Measurements from ENCODE around the gene NIPAL1.

NIPAL1 gene

DNA sequence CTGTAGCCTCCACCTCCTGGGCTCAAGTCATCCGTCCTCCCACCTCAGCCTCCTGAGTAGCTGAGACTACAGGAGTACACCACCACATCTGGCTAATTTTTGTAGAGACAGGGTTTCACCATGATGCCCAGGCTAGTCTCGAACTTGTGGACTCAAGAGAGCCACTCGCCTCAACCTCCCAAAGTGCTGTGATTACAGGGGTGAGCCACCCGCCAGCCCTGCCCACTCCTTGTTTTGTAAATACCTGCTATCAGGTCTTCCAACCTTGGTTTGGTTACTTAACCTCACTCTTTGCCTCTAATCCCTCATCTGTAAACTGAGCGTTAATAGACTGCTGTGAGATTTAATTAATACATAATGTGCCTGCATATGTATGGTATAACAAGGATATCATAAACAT lies 894 bp upstream of the NIPAL1 start:
- no peaks in the 10 kb centered on the region for H3K36me3 ChIP-seq (replicated peaks in 1 of 2; ENCODE audit: control insufficient read depth in 2 of 2, insufficient read depth in 2 of 2, low read length in 2 of 2)
- no peak overlapping the region for H2BK12ac ChIP-seq (ENCODE audit: low read length)
- no peak for DNase-seq (ENCODE audit: low spot score)
- no CpG with 5 or more reads among the region's 5 CpGs for WGBS, 2 donors (ENCODE audit: extremely low coverage in 2 of 2, insufficient read length in 2 of 2, insufficient replicate concordance in 1 of 2)
- no peak overlapping the region for H2AK5ac ChIP-seq (ENCODE audit: low read depth, low read length)
- H3K9me3 ChIP-seq (replicated peaks in 1 of 2; ENCODE audit: control insufficient read depth in 2 of 2, insufficient read depth in 1 of 2, low read depth in 1 of 2, low read length in 2 of 2) = no peaks in the 10 kb centered on the region
- H3K4me3 ChIP-seq (ENCODE audit: low read length in 2 of 2) = peak overlapping the region in 1 of 2 donors; percentile 50
- no peak overlapping the region for H3K18ac ChIP-seq (ENCODE audit: low read length)
- no peak overlapping the region for H4K91ac ChIP-seq (ENCODE audit: low read depth, low read length, poor library complexity)
- no peak overlapping the region for H3K4ac ChIP-seq (ENCODE audit: low read length)
- H2BK15ac ChIP-seq (ENCODE audit: low read length) = no peak overlapping the region
- H2AFZ ChIP-seq (ENCODE audit: low read length) = no peak overlapping the region
- H2BK120ac ChIP-seq (ENCODE audit: low read depth, low read length) = no peak overlapping the region
- H4K8ac ChIP-seq (ENCODE audit: low read depth, low read length) = no peak overlapping the region
- no peak overlapping the region for H3K27ac ChIP-seq (replicated peaks; ENCODE audit: low read length)
- H3K4me2 ChIP-seq (ENCODE audit: insufficient read depth, low read length, poor library complexity, severe bottlenecking) = no peak overlapping the region
- H3K27me3 ChIP-seq (ENCODE audit: control insufficient read depth in 3 of 3, insufficient read depth in 3 of 3, low read depth in 1 of 3, low read length in 3 of 3) = peaks cover 0 to 30% (median 19%) of the 10 kb centered on the region in 3 experiments
- no peak overlapping the region for H2BK5ac ChIP-seq (ENCODE audit: low read length)
- no peak overlapping the region for H3K14ac ChIP-seq (ENCODE audit: low read length)
- H3K4me1 ChIP-seq (ENCODE audit: control insufficient read depth in 2 of 2, insufficient read depth in 1 of 2, low read depth in 1 of 2, low read length in 2 of 2) = peaks cover 0 to 4% of the 10 kb centered on the region in 2 donors
- H3K23ac ChIP-seq (ENCODE audit: low read depth, low read length, poor library complexity) = no peak overlapping the region
- H3K9ac ChIP-seq (ENCODE audit: low read depth, low read length, poor library complexity) = no peak overlapping the region
- no peaks in the 10 kb centered on the region for H3K79me1 ChIP-seq (ENCODE audit: low read depth, low read length)

DNA sequence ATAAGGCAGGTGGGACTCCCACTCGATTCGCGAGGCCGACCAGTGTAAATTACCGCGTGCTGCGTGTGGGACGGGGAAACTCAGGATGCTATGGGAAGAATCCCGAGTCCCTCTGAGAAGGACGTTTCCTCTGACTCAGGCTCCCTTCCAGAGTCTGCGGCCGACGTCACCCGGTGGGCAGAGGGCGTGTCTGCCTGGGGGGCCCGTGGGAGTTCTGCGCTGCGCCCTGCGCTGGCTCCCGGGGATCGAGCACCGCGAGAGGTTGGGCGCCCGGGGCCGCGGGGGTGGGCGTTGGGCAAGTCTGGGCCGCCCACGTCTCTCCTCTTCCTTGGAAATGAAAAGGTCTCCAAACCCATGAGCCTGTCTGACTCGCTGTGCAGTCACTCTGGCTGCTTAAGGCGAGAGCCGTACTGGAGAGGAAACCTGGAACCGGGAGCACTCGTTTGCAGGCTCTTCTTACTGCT lies 568 bp downstream of the NIPAL1 start:
- Histone ChIP-seq H4K8ac (ENCODE audit: low read depth, low read length) (no peak overlapping the region), H4K91ac (ENCODE audit: low read depth, low read length, poor library complexity) (no peak overlapping the region), H2AFZ (ENCODE audit: low read length) (peak overlapping the region; percentile 91), H3K27ac (replicated peaks; ENCODE audit: low read length) (no peak overlapping the region), H3K36me3 (replicated peaks in 1 of 2; ENCODE audit: control insufficient read depth in 2 of 2, insufficient read depth in 2 of 2, low read length in 2 of 2) (no peaks in the 10 kb centered on the region), H2BK15ac (ENCODE audit: low read length) (no peak overlapping the region), H2BK120ac (ENCODE audit: low read depth, low read length) (no peak overlapping the region), H3K4me3 (ENCODE audit: low read length in 2 of 2) (peak overlapping the region; percentile 40 to 92), H3K4ac (ENCODE audit: low read length) (no peak overlapping the region), H3K18ac (ENCODE audit: low read length) (peak overlapping the region; percentile 77), H2AK5ac (ENCODE audit: low read depth, low read length) (no peak overlapping the region), H3K4me1 (ENCODE audit: control insufficient read depth in 2 of 2, insufficient read depth in 1 of 2, low read depth in 1 of 2, low read length in 2 of 2) (peaks cover 0 to 4% of the 10 kb centered on the region in 2 donors), H3K4me2 (ENCODE audit: insufficient read depth, low read length, poor library complexity, severe bottlenecking) (peak overlapping the region; percentile 95), H3K79me1 (ENCODE audit: low read depth, low read length) (no peaks in the 10 kb centered on the region), H3K9me3 (replicated peaks in 1 of 2; ENCODE audit: control insufficient read depth in 2 of 2, insufficient read depth in 1 of 2, low read depth in 1 of 2, low read length in 2 of 2) (no peaks in the 10 kb centered on the region), H2BK5ac (ENCODE audit: low read length) (peak overlapping the region; percentile 20), H2BK12ac (ENCODE audit: low read length) (no peak overlapping the region), H3K23ac (ENCODE audit: low read depth, low read length, poor library complexity) (peak overlapping the region; percentile 35), H3K27me3 (ENCODE audit: control insufficient read depth in 3 of 3, insufficient read depth in 3 of 3, low read depth in 1 of 3, low read length in 3 of 3) (peaks cover 0 to 30% (median 19%) of the 10 kb centered on the region in 3 experiments), H3K14ac (ENCODE audit: low read length) (peak overlapping the region; percentile 44), H3K9ac (ENCODE audit: low read depth, low read length, poor library complexity) (peak overlapping the region; percentile 74)
- DNase-seq (ENCODE audit: low spot score) = peak; percentile 21
- WGBS, 2 donors (ENCODE audit: extremely low coverage in 2 of 2, insufficient read length in 2 of 2, insufficient replicate concordance in 1 of 2) = no CpG with 5 or more reads among the region's 35 CpGs

DNA sequence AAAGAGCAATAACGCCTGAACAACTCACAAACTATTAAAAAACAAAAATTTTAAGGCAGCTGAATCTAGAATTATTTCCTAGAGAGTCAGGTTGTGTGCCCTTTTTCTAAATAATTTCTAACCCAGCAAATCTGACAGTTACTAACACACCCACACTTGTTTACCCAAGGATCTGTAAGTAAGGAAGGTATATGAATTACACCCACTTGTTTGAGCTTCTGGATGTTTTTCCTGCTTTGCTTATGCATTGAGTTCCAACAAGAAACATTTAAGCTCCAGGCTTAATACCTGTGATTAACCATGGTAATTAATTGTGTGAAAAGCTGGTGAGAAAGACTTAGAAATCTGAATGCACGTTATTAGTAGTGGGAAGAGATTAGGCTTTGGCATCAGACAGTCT lies 1.5 kb downstream of the NIPAL1 start:
- H2AFZ ChIP-seq (ENCODE audit: low read length) = no peak overlapping the region
- H3K4me1 ChIP-seq (ENCODE audit: control insufficient read depth in 2 of 2, insufficient read depth in 1 of 2, low read depth in 1 of 2, low read length in 2 of 2) = peaks cover 0 to 4% of the 10 kb centered on the region in 2 donors
- no peak overlapping the region for H3K9ac ChIP-seq (ENCODE audit: low read depth, low read length, poor library complexity)
- no peak overlapping the region for H2BK12ac ChIP-seq (ENCODE audit: low read length)
- H3K4me2 ChIP-seq (ENCODE audit: insufficient read depth, low read length, poor library complexity, severe bottlenecking) = no peak overlapping the region
- H3K27ac ChIP-seq (replicated peaks; ENCODE audit: low read length) = no peak overlapping the region
- no peaks in the 10 kb centered on the region for H3K9me3 ChIP-seq (replicated peaks in 1 of 2; ENCODE audit: control insufficient read depth in 2 of 2, insufficient read depth in 1 of 2, low read depth in 1 of 2, low read length in 2 of 2)
- H3K23ac ChIP-seq (ENCODE audit: low read depth, low read length, poor library complexity) = no peak overlapping the region
- no peak overlapping the region for H3K18ac ChIP-seq (ENCODE audit: low read length)
- no CpG with 5 or more reads among the region's 2 CpGs for WGBS, 2 donors (ENCODE audit: extremely low coverage in 2 of 2, insufficient read length in 2 of 2, insufficient replicate concordance in 1 of 2)
- DNase-seq (ENCODE audit: low spot score) = no peak
- no peak overlapping the region for H2BK15ac ChIP-seq (ENCODE audit: low read length)
- no peak overlapping the region for H4K91ac ChIP-seq (ENCODE audit: low read depth, low read length, poor library complexity)
- H2AK5ac ChIP-seq (ENCODE audit: low read depth, low read length) = no peak overlapping the region
- H3K36me3 ChIP-seq (replicated peaks in 1 of 2; ENCODE audit: control insufficient read depth in 2 of 2, insufficient read depth in 2 of 2, low read length in 2 of 2) = no peaks in the 10 kb centered on the region
- no peak overlapping the region for H4K8ac ChIP-seq (ENCODE audit: low read depth, low read length)
- H3K4ac ChIP-seq (ENCODE audit: low read length) = no peak overlapping the region
- no peak overlapping the region for H2BK5ac ChIP-seq (ENCODE audit: low read length)
- no peak overlapping the region for H2BK120ac ChIP-seq (ENCODE audit: low read depth, low read length)
- H3K14ac ChIP-seq (ENCODE audit: low read length) = no peak overlapping the region
- H3K79me1 ChIP-seq (ENCODE audit: low read depth, low read length) = no peaks in the 10 kb centered on the region
- peaks cover 0 to 30% (median 19%) of the 10 kb centered on the region in 3 experiments for H3K27me3 ChIP-seq (ENCODE audit: control insufficient read depth in 3 of 3, insufficient read depth in 3 of 3, low read depth in 1 of 3, low read length in 3 of 3)
- H3K4me3 ChIP-seq (ENCODE audit: low read length in 2 of 2) = no peak overlapping the region

DNA sequence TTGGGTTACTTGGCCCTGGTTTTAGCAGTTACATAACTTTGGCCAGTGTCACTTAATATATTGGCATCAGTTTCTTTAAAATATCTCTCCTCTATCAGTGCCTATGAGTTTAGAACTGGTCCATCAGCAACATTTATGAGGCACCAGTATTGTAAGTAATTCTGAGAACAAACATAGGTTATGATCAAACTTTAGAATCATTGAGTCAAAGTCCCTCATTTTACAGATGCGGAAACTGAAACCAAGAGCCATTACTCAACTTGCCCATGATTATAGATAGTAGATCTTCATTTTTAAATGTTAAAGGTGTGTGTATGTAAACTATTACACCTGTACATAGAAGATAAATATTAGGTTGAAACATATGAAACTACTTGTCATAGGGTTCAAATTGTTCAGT lies 4.5 kb downstream of the NIPAL1 start:
- H3K79me1 ChIP-seq (ENCODE audit: low read depth, low read length) = no peaks in the 10 kb centered on the region
- no peak overlapping the region for H3K18ac ChIP-seq (ENCODE audit: low read length)
- H3K9ac ChIP-seq (ENCODE audit: low read depth, low read length, poor library complexity) = no peak overlapping the region
- no peak overlapping the region for H3K27ac ChIP-seq (replicated peaks; ENCODE audit: low read length)
- H2AFZ ChIP-seq (ENCODE audit: low read length) = no peak overlapping the region
- H2BK120ac ChIP-seq (ENCODE audit: low read depth, low read length) = no peak overlapping the region
- no peak overlapping the region for H3K4me3 ChIP-seq (ENCODE audit: low read length in 2 of 2)
- no peak overlapping the region for H4K8ac ChIP-seq (ENCODE audit: low read depth, low read length)
- H2AK5ac ChIP-seq (ENCODE audit: low read depth, low read length) = no peak overlapping the region
- H3K4me2 ChIP-seq (ENCODE audit: insufficient read depth, low read length, poor library complexity, severe bottlenecking) = no peak overlapping the region
- no peak overlapping the region for H2BK12ac ChIP-seq (ENCODE audit: low read length)
- H3K14ac ChIP-seq (ENCODE audit: low read length) = no peak overlapping the region
- DNase-seq (ENCODE audit: low spot score) = no peak
- no peak overlapping the region for H2BK15ac ChIP-seq (ENCODE audit: low read length)
- H3K4me1 ChIP-seq (ENCODE audit: control insufficient read depth in 2 of 2, insufficient read depth in 1 of 2, low read depth in 1 of 2, low read length in 2 of 2) = peaks cover 0 to 3% of the 10 kb centered on the region in 2 donors
- no peak overlapping the region for H2BK5ac ChIP-seq (ENCODE audit: low read length)
- peaks cover 0 to 1% of the 10 kb centered on the region in 2 donors for H3K9me3 ChIP-seq (replicated peaks in 1 of 2; ENCODE audit: control insufficient read depth in 2 of 2, insufficient read depth in 1 of 2, low read depth in 1 of 2, low read length in 2 of 2)
- no CpG with 5 or more reads among the region's 1 CpG for WGBS, 2 donors (ENCODE audit: extremely low coverage in 2 of 2, insufficient read length in 2 of 2, insufficient replicate concordance in 1 of 2)
- H3K27me3 ChIP-seq (ENCODE audit: control insufficient read depth in 3 of 3, insufficient read depth in 3 of 3, low read depth in 1 of 3, low read length in 3 of 3) = peaks cover 0 to 24% (median 19%) of the 10 kb centered on the region in 3 experiments
- H3K23ac ChIP-seq (ENCODE audit: low read depth, low read length, poor library complexity) = no peak overlapping the region
- no peak overlapping the region for H4K91ac ChIP-seq (ENCODE audit: low read depth, low read length, poor library complexity)
- H3K4ac ChIP-seq (ENCODE audit: low read length) = no peak overlapping the region
- no peaks in the 10 kb centered on the region for H3K36me3 ChIP-seq (replicated peaks in 1 of 2; ENCODE audit: control insufficient read depth in 2 of 2, insufficient read depth in 2 of 2, low read length in 2 of 2)
